MG63 (cell line): ENCODE measurements around the gene GNPTAB. TPM values are rescaled to one million over a fixed set of nuclear protein-coding genes. Genes with fewer than 3 reads are reported as not detected.
A peak's percentile ranks its signal among the peaks of the same experiment; 100 is the strongest.
"Not testable (repeated sequence)": the region's sequence is repeated elsewhere in the genome, so short reads cannot be mapped to it uniquely, and the experiment has no call there.

Source experiments
- DNase-seq: peaks from one replicate; pipeline ENCODE4 v3.0.0-alpha.2; 2020
- H3K27me3 ChIP-seq: fragments of 250-450 bp; sonication (Bioruptor Pico); 2 replicates; pipeline ENCODE4 v1.5.1; 2020; ENCODE audit warnings: mild to moderate bottlenecking, moderate library complexity
- H3K36me3 ChIP-seq: fragments of 250-450 bp; sonication (Bioruptor Pico); 2 replicates; pipeline ENCODE4 v1.5.1; 2020; ENCODE audit warnings: mild to moderate bottlenecking, moderate library complexity
- H3K4me3 ChIP-seq: fragments of 250-450 bp; sonication (Bioruptor Pico); 2 replicates; pipeline ENCODE4 v1.5.1; 2020; ENCODE audit warnings: mild to moderate bottlenecking, moderate library complexity
- H3K9me3 ChIP-seq: fragments of 250-450 bp; sonication (Bioruptor Pico); 2 replicates; pipeline ENCODE4 v1.5.1; 2020; ENCODE audit warnings: mild to moderate bottlenecking, moderate library complexity
- total RNA-seq: library from RNA; depleted of rRNA; stranded (reverse); fragments of >200 nt; shearing (Covaris generic); gene quantifications from 2 replicates; pipeline ENCODE4 v1.2.3, GENCODE V29; 2014; ENCODE audit warnings: low replicate concordance

GNPTAB gene
- total RNA-seq, 1 experiment from 2014 or later, result 4.9 TPM

DNA sequence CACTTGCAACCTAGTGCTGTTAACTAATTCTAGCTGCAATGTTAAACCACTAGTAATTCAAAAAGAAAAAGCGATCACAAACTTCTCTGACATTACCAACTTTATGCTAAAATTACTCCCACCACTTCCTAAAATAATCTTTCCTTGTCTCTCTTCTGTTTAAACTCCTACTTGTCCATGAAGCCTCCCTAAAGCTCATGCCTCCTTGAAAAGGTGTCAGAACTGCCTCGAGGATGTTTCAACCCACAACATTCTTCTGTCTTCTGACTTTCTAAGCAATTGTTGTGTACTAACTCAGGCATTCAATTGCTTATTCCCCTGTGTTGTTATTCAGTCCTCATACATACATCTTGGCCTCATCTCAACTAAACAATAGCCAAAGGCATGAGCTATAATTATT is 5.9 kb downstream of the GNPTAB start:
- H3K4me3 ChIP-seq, result no peak overlapping the region
- no peaks in the 10 kb centered on the region for H3K9me3 ChIP-seq
- no peak for DNase-seq
- H3K27me3 ChIP-seq, result no peaks in the 10 kb centered on the region
- H3K36me3 ChIP-seq, result no peaks in the 10 kb centered on the region

DNA sequence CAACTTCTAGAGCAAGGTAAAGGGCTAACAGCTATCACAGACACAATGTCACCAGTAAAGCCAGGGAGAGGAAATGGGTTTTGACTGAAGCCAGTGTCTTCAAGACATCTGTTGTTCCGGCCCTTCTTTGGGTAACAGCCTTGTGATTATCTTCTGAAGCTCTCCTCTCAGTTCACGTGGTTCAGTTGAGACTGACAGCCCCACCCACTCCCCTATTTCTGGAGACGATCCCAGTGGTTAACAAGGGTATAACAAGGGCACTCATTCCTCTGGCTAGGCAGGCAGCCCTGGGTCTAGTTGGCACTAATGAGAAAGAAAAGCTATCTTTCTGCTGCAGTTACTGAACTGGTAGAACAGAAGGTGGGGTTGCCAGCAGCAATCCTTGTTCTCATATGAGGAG is 6.9 kb downstream of the GNPTAB start:
- peak; percentile 65 for DNase-seq
- Histone ChIP-seq H3K4me3 (no peak overlapping the region), H3K36me3 (no peaks in the 10 kb centered on the region), H3K27me3 (no peaks in the 10 kb centered on the region), H3K9me3 (no peaks in the 10 kb centered on the region)

DNA sequence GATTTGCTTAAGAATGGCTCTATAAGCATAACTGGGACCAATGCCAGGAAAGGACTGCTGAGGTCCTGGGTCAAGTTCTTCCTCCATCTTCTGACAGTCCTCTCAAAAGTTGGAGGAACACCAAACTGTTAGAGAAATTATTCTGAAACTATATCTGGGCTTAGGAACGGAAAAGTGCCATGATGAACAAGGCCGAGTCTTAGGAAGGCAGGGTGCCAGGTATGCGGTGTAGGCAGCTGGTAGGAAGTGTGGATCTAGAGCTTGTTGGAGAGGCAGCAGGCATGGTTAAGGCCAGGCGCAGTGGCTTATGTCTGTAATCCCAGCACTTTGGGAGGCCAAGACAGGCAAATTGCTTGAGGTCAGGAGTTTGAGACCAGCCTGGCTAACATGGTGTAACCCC is 7.7 kb downstream of the GNPTAB start:
- no peak for DNase-seq
- H3K9me3 ChIP-seq, result no peaks in the 10 kb centered on the region
- no peak overlapping the region for H3K4me3 ChIP-seq
- H3K27me3 ChIP-seq, result no peaks in the 10 kb centered on the region
- no peaks in the 10 kb centered on the region for H3K36me3 ChIP-seq

DNA sequence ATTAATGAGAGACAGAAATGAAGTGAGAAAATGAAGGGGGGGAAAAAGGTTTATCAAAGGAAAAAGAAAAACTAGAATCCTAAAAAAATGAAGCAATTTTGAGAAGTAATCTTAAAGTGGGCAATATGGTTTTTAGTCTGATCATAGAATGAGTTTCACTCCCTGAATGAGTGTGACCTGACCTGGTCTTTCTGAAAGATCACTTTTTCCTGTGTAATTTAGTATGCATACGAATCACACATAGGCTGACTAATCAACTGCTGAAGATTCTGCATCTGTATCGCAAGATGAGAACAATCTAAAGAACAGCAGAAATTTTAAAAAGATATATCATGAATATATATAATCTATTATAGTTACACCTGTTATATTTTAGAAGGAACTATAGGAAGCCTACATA is 11.3 kb downstream of the GNPTAB start:
- H3K27me3 ChIP-seq, result no peaks in the 10 kb centered on the region
- no peak for DNase-seq
- no peak overlapping the region for H3K4me3 ChIP-seq
- H3K36me3 ChIP-seq, result no peaks in the 10 kb centered on the region
- no peaks in the 10 kb centered on the region for H3K9me3 ChIP-seq

DNA sequence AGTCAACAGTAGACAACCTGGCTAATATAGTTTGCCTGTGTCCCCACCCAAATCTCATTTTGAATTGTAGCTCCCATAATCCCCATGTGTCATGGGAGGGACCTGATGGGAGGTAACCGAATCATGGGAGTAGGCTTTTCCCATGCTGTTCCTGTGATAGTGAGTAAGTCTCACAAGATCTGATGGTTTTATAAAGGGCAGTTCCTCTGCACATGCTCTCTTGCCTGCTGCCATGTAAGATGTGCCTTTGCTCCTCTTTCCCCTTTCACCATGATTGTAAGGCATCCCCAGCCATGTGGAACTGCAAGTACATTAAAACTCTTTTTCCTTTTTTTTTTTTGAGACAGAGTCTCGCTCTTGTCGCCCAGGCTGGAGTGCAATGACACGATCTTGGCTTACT is 12.1 kb downstream of the GNPTAB start:
- not testable (repeated sequence) for H3K9me3 ChIP-seq, H3K27me3 ChIP-seq, H3K4me3 ChIP-seq, H3K36me3 ChIP-seq, DNase-seq

DNA sequence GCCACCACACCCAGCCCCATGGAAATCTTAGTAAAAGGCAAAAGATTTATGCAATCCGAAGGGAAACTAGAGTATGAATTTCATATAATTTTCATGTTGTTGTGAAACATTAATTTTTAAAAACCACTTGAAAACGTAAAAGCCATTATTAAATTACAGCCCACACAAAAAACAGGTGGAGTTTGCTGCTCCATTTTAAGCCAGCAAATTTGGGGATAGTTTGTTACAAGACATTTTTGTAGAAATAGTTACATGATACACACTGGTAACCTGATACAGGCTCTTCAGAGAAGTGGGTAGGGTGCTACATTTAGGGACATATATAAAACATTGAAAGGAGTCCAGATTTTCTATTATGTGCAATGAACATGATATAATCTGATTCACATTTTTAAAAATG is 17.6 kb downstream of the GNPTAB start:
- no peak overlapping the region for H3K4me3 ChIP-seq
- H3K27me3 ChIP-seq, result no peaks in the 10 kb centered on the region
- H3K36me3 ChIP-seq, result no peaks in the 10 kb centered on the region
- H3K9me3 ChIP-seq, result no peaks in the 10 kb centered on the region
- DNase-seq, result no peak

DNA sequence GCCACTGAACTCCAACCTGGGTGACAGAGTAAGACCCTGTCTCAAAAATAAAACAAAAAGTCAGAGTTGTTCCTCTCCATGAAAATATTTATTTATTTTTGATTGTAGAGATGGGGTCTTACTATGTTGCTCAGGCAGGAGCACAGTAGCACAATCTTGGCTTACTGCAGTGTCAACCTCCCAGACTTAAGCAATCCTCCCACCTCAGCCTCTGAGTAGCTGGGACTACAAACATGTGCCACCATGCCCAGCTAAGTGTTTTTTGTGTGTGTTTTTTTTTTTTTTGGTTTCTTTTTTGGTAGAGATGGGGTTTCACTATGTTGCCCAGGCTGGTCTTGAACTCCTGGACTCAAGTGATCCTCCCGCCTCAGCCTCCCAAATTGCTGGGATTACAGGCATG is 18.0 kb downstream of the GNPTAB start:
- DNase-seq, H3K36me3 ChIP-seq, H3K9me3 ChIP-seq, H3K27me3 ChIP-seq, H3K4me3 ChIP-seq: not testable (repeated sequence)

DNA sequence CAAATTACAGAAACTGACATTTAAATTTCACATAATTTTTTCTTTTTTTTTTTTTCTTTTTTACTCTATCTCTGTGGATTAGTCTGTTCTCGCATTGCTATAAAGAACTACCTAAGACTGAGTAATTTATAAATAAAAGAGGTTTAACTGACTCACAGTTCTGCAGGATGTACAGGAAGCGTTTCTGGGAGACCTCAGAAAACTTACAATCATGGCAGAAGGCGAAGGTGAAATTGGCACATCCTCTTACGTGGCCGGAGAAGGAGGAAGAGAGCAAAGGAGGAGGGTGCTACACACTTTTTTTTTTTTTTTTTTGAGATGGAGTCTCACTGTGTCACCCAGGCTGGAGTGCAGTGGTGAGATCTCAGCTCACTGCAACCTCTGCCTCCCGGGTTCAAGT is 19.4 kb downstream of the GNPTAB start:
- H3K9me3 ChIP-seq, DNase-seq, H3K36me3 ChIP-seq, H3K27me3 ChIP-seq, H3K4me3 ChIP-seq: not testable (repeated sequence)

DNA sequence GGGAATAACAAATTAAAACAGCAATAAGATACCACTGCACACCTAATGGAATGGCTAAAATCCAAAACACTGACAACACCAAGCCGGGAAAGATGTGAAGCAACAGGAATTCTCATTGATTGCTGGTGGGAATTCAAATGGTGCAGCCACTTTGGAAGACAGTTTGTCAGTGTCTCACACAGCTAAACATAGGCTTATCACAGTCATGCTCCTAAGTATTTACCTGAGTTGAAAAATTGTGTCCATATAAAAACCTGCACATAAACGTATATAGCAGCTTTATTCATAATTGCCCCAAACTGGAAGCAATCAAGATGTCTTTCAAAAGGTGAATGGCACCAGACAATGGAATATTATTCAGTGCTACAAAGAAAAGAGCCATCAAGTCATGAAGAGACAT is 21.6 kb downstream of the GNPTAB start:
- Histone ChIP-seq H3K36me3 (no peaks in the 10 kb centered on the region), H3K27me3 (no peaks in the 10 kb centered on the region), H3K4me3 (no peak overlapping the region), H3K9me3 (no peaks in the 10 kb centered on the region)
- DNase-seq, result no peak

DNA sequence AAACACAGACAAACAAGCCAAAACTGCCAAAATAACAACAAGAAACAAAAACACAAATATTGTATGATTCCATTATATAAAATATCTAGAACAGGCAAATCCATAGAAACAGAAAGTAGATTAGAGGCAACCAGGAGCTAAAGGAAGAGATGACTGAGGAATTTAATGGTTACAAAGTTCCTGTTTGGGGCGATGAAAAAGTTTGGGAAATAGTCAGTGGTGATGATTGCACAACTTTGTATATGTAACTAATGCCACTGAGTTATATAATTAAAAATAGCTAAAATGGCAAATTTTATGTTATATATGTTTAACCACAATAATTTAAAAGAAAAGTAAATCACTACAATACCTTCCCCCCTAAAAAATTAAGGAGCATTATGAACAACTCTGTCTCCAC is 24.5 kb downstream of the GNPTAB start:
- H3K9me3 ChIP-seq, result no peaks in the 10 kb centered on the region
- H3K36me3 ChIP-seq, result no peaks in the 10 kb centered on the region
- no peak for DNase-seq
- H3K4me3 ChIP-seq, result no peak overlapping the region
- H3K27me3 ChIP-seq, result no peaks in the 10 kb centered on the region

DNA sequence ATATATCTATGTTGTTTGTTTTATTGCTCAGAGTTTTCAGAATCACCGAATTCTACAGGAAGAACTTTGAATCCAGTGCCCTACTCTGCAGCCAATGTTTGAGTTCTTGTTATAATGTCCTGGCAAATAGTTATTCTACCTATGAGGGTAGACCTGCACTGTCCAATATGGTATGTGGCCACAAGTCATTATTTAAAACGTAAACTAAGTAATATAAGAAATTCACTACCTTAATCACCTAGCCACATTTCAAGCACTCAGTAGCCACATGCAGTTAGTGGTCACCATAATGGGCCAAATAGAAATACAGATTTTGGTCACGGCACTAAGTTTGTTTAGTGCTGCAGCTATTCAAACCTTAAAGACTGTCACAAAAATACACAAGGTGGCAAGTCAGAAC is 26.4 kb downstream of the GNPTAB start:
- H3K4me3 ChIP-seq, result no peak overlapping the region
- DNase-seq, result no peak
- H3K9me3 ChIP-seq, result no peaks in the 10 kb centered on the region
- H3K27me3 ChIP-seq, result no peaks in the 10 kb centered on the region
- H3K36me3 ChIP-seq, result no peaks in the 10 kb centered on the region

DNA sequence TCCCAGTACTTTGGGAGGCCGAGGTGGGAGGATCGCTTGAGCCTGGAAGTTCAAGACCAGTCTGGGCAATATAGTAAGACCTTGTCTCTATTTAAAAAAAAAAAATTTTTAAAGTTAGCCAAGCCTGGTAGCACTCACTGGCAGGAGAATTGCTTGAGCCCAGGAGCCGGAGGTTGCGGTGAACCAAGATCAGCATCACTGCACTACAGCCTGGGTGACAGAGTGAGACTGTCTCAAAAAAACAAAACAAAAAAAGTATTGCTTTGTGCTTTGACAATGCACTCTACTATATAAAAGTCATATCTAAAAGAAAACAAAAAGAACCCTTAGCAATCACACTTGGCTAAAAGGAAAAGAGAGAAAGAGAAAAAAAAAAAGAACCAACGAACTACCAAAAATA is 26.8 kb downstream of the GNPTAB start:
- no peak overlapping the region for H3K4me3 ChIP-seq
- H3K36me3 ChIP-seq, result no peaks in the 10 kb centered on the region
- no peaks in the 10 kb centered on the region for H3K27me3 ChIP-seq
- no peak for DNase-seq
- H3K9me3 ChIP-seq, result no peaks in the 10 kb centered on the region

DNA sequence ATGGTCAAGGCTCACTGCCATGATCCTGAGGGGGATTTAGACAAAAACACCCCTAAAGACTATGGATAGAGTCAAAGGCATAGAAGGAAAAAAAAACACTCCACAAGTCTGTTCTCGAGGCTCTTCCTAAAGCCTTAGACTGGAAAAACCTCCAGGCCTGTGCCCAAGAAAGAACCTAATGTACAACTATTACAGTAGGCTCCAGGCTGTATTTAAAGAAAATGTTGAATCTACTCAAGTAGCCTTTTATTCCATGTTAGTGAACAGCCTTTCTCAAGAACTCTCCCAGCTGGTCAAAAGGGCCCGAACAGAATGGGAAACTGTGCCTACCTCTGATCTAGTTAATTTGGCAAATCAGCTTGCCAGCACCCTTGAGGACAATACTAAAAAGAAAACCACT is 28.3 kb downstream of the GNPTAB start:
- H3K27me3 ChIP-seq, result no peaks in the 10 kb centered on the region
- DNase-seq, result no peak
- H3K9me3 ChIP-seq, result no peaks in the 10 kb centered on the region
- H3K4me3 ChIP-seq, result no peak overlapping the region
- no peaks in the 10 kb centered on the region for H3K36me3 ChIP-seq

DNA sequence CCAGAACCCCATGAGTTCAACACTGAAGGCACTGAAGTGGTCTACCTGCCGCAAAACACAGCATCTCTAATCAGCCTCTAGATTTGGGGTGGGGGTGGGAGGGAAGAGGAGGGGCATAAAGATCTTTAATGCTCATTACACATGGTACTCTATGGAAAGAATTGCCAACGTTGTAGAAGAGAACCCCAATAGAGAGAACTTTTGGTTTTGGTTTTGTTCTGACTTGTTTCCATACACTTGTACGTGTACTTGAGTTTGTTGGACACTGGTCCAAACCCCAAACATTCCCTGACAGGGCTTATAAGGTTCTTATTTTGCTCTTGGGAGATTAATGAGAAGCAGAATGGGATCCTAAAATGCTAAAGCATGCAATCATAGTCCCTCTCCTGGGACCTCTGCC is 31.0 kb downstream of the GNPTAB start:
- no peaks in the 10 kb centered on the region for H3K36me3 ChIP-seq
- H3K27me3 ChIP-seq, result no peaks in the 10 kb centered on the region
- no peaks in the 10 kb centered on the region for H3K9me3 ChIP-seq
- no peak overlapping the region for H3K4me3 ChIP-seq
- DNase-seq, result no peak

DNA sequence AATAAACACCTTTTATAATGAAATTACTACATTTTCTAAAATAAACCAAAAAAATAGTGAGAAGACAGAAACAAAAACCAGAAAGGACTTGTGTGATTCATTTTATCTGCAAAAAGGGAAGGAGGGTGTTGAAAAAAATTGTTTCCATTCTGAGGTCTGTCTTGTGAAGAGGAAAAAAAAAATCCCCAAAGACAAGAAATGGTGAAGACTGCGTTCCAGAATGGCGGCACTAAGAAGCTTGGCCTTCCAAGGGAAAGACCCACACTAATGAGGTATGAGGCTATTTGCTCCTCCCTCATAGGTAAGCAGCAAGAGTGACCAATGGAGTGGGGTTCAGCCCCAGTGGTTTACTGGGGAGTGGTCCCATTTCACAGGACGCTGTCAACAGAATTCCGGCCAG is 35.0 kb downstream of the GNPTAB start:
- H3K36me3 ChIP-seq, result no peaks in the 10 kb centered on the region
- DNase-seq, result no peak
- H3K9me3 ChIP-seq, result no peaks in the 10 kb centered on the region
- H3K27me3 ChIP-seq, result no peaks in the 10 kb centered on the region
- H3K4me3 ChIP-seq, result no peak overlapping the region

DNA sequence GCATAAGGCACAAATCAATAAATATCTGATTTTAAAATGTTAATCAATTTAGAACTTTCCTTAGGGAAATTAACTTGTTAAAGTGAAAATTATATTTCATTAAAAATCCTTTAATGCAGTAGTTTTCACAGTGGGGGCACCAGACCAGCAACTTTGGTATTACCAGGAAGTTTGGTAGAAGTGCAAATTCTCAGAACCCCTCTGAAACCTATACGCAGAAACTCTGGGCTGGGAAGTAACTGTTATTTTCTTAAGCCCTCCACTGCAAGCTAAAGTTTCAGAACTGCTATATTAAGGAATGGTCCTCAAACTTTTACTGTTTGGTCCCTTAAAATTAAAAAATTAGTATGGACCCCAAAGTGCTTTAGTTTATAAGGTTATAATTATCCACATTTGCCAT is 35.7 kb downstream of the GNPTAB start:
- Histone ChIP-seq H3K27me3 (no peaks in the 10 kb centered on the region), H3K36me3 (no peaks in the 10 kb centered on the region), H3K4me3 (no peak overlapping the region), H3K9me3 (no peaks in the 10 kb centered on the region)
- DNase-seq, result no peak

DNA sequence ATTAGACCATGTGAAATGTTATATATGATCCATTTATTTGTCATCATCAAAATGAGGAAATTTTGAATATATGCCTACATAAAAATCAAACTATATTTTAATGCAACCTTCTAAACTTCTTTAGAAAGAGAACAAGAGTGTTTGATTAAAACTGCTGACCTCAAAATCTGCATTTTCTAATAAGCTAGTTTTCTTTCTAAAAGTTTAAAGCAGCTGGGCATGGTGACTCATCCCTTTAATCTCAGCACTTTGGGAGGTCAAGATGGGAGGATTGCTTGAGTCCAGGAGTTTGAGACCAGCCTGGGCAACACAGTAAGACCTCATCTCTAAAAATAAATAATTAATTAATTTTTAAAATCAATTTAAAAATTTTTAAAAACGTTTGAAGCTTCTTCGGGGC is 36.2 kb downstream of the GNPTAB start:
- H3K36me3 ChIP-seq, result no peaks in the 10 kb centered on the region
- H3K27me3 ChIP-seq, result no peaks in the 10 kb centered on the region
- H3K9me3 ChIP-seq, result no peaks in the 10 kb centered on the region
- no peak overlapping the region for H3K4me3 ChIP-seq
- no peak for DNase-seq

DNA sequence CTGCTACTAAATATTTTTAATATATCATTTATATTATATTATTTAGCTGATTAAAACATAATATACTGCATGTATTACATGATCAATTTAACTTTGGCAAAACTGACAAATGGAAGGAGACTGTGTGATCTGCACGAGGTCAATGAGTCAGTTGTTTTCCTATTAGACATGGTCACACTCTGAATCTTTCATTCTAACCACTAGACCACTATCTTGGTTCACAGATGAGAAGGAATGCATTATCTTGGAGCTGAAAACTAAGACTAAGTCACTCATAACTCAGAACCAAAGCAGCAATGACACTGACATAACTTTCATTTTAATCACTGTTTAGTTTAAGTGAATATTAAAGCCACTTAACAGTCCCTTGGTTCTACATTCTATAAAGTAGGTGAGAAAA is 37.4 kb downstream of the GNPTAB start:
- Histone ChIP-seq H3K9me3 (no peaks in the 10 kb centered on the region), H3K4me3 (no peak overlapping the region), H3K36me3 (no peaks in the 10 kb centered on the region), H3K27me3 (no peaks in the 10 kb centered on the region)
- DNase-seq, result no peak
